Renal cortical epithelial cell (primary cell): ENCODE data around the gene CACNB1. TPM values are rescaled to one million over a fixed set of nuclear protein-coding genes. Genes with fewer than 3 reads are reported as not detected.

ENCODE experiments used
- DNase-seq: peaks from one replicate; pipeline ENCODE4 v3.0.0-alpha.2; 2011; ENCODE audit warnings: low read depth
- total RNA-seq: library from RNA; depleted of rRNA; stranded (reverse); fragments of >200 nt; gene quantifications from 2 replicates; pipeline ENCODE4 v1.2.3, GENCODE V29; 2014

The CACNB1 gene
- total RNA-seq, 1 donor from 2014 or later = 4.3 TPM

DNA sequence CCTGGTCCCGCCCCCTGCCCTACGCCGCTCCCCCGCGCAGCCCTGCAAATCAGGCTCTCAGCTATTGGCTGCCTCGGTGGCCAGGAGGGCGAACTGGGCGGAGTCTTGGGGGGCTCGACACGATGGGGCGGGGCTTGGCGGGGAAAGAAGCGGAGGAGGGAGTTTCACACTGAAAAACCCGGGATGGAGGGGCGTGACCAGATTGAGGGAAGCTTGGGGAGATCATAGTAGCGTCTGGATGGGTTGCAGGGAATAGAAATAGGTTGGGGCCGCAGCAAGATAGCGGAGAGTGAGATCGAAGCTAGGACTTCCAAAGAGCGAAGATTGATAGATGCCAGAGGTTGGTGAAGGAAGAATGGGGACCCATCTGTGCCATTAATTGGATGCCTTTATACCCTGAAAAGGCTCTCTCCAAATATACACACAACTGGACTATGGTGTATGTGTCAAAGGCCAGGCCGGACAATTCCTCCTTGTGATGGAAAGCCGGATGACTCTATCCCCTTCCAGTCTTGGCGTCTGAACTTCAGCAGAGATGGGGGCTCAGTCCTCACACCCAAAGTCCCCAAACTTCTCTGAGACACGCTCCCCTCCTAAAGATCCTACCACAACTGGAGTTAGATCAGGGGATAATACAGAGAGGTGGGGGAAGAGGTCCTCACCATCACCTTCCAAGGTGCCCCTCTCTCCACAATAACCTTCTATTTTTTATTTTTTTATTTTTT is 28.7 kb upstream of the CACNB1 start:
- DNase-seq = no peak

DNA sequence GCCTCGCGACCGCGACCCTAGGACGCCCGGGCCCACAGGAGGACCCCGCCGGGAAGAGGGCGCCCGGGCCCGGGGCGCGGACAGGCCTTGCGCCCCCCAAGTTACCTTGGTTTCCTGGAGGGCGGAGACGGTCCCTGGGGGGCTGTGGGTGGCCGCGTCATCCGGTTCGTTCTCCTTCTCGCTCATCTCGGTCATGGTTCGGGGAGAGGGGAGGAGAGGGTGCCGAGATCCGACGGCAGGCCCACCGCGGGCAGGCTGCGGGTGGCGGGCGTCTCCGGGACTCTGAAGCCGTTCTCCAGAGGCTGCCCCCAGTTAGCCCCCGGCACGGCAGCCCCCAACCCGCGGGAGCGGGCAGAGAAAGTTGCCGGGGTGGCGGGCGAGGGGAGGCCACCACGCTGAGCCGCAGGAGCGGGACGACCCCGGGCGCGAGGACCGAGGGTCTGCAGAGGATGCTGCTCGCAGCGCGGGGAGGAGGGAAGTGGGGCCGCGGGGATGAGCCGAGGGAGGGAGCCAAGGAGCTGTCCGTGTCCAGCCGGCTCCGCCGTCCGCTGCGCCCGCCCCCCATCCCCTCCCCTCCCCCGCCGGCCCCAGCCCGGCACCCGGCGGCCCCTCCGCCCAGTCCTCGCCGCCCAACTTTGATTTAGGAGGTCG is 28.0 kb upstream of the CACNB1 start, which contains the start of gene STAC2:
TSS of gene STAC2 (minus strand) at position 638 of the 651 bp plus-strand sequence. CDS start at position 195, 443 bp downstream.
- DNase-seq = no peak

GRCh38 chr17:39224778-39225307 is 27.4 kb upstream of the CACNB1 start:
- no peak for DNase-seq

- DNase-seq = no peak
Observed at GRCh38 chr17:39223907-39224777, 26.7 kb upstream of the CACNB1 start.

DNA sequence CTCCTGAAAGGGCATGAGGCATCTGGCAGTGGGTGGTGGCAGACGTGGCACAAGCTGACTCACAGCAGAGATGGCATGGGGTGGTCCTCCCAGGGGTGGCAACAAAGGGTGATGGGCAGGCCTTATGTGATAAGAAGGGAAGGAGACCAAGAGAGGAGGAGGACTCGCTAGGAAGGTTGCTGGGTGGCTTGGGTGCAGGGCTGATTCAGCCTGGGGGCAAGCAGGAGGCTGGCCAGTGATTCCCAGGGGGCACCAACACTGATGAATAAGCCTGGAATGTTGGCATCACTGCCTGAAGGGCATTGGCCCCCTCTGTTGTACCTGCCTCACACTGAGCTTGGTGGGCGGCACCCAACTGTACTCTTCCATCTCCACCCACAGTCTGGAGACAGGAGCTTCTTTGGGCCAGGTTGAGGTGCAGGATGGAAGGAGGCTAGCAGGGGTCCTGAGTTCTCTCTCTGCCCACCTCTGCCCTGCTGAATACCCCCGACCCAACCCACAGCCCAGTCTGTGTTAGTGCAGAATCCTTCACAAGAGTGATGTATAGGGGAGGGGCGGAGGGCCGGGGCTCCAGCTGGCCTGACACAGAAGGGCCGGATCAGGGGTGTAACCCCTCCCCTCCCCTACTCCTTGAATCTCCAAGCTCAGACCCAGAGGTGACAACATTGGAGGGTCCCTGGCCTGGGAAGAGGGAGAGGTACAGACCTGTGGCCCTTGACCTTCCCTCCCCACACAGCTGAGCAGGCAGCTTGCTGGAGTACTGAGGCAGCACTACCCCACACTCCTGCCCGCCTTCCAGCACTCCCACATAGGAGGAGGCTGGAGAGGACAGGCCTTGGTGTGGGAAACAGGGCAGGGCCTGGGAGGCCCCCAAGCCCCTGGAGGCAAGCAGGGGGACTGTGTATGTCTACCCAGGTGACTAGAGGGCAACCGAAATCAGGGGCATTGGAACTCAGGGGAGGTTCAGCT is 25.7 kb upstream of the CACNB1 start:
- DNase-seq = no peak

- DNase-seq = no peak
Observed at GRCh38 chr17:39222151-39222550, 24.7 kb upstream of the CACNB1 start.

DNA sequence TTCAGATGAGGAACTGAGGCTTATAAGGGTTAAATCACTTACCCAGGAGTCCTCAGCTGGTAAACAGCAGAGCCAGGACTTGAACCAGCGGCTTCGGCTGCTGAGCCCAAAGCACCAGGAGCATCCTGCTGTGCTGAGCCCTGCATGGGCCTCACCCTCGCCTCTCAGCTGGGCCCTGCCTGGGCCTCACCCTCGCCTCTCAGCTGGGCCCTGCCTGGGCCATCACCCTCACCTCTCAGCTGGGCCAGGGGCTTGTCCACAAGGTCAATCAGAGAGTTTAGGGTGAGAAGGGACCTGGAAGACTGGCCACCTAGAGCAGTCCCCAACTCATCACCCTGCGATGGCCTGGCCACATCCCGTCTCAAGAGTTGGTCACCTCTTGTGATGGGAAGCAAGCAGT is 24.1 kb upstream of the CACNB1 start:
- DNase-seq = no peak

- DNase-seq = no peak
Observed at GRCh38 chr17:39219647-39220154, 22.2 kb upstream of the CACNB1 start.

- no peak for DNase-seq
Observed at GRCh38 chr17:39218906-39219305, 21.4 kb upstream of the CACNB1 start.

DNA sequence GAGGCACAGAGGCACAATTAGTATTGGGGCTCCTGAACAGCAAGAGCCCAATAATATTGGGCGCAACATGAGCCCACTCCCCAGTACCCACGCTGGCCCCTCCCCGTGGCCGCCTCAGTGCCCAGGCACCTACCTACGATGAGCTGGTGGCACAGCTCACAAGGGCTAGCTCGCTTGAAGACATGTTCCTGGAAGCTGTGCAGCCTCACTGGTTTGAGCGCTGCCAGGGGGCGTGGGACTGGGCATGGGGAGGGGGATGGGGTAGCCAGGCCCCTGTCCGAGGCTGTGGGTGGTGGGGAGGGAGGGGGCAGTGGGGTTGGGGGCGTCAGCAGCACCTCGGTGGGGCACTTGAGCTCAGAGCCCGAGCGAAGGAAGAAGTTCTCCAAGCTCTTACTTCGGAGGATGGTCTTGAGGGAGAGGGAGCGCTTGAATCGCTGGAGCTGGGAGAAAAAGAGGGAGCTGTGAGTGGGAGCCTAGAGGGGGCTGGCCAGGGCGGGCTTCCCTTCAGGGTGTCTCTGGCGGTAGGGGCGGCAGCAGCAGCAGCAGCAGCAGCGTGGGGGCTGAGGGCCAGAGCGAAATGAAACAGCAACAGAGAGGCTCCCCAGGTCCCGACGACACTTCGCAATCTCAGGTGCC is 20.4 kb upstream of the CACNB1 start:
- no peak for DNase-seq

DNA sequence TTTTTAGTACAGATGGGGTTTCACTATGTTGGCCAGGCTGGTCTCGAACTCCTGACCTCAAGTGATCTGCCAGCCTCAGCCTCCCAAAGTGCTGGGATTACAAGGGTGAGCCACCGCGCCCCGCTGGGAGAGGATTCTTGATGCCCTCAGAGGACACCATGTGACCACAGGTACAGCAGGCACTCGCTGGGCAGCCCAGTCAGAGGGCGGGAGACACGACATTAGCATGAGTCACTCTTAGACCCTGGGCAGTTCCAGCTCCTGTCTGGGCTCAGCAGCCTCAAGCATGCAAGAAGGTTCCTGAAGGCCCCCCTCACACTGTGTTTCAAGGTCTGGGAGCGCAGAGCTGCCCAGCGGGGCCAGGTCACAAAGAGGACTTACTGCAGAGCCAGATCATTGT is 16.4 kb upstream of the CACNB1 start:
- DNase-seq = peak; percentile 67

DNA sequence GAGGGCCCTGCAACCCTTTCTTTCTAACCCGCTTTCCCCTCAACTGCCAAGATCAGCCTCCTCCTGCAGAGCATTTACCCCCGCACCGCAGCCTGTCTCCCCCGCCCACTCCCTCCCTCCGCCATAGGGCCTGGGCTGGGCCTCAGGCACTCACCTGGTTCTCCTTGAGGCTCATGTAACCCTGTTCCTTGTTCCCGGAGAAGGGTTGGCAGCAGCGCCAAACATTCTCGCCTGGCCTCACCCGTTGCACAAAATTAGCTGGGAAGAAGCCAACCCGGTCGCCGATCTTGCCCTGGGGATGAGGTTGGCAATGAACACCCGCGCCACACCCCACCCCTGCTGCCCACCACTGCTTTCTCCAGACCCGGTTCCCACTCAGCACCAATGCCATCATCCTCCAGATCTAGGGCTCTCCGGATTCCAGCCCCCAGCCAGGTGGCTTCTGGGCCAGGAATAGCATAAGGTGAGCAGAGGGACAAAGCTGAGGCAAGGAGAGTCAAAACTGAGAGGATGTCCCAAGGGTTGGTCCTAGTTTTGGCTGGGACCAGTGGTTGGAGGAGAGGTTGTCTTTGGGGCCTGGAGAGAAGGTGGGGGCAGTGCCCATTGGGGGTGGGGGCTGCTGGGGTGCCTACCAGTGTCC is 15.5 kb upstream of the CACNB1 start:
- DNase-seq = no peak

GRCh38 chr17:39212195-39212810 is 14.8 kb upstream of the CACNB1 start:
- DNase-seq = no peak

- no peak for DNase-seq
Observed at GRCh38 chr17:39210093-39210434, 12.6 kb upstream of the CACNB1 start.

- DNase-seq = peak; percentile 49
Observed at GRCh38 chr17:39209317-39210092, 12.0 kb upstream of the CACNB1 start.

DNA sequence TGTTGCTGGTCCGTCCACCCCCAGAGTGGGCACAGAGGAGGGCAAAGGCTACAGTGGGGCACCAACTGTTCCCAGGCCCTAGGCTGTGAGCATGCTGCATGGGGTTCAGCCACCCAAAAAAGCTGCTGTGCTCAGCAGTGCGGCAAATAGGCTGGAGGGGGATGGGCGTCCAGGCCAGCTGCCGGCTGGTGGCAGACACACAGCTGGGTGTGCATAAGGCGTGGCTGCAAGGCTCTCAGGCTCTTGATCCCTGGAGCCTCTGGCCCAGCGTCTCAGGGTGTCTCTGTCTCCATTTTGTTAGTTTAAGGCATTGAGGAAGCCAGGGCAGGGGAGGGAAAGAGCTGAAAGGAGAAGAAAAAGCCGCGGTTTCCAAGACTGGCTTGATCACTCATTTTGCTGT is 11.4 kb upstream of the CACNB1 start:
- DNase-seq = no peak

GRCh38 chr17:39208136-39208535 is 10.7 kb upstream of the CACNB1 start:
- DNase-seq = no peak

GRCh38 chr17:39205112-39205526 is 7.7 kb upstream of the CACNB1 start:
- DNase-seq = no peak

DNA sequence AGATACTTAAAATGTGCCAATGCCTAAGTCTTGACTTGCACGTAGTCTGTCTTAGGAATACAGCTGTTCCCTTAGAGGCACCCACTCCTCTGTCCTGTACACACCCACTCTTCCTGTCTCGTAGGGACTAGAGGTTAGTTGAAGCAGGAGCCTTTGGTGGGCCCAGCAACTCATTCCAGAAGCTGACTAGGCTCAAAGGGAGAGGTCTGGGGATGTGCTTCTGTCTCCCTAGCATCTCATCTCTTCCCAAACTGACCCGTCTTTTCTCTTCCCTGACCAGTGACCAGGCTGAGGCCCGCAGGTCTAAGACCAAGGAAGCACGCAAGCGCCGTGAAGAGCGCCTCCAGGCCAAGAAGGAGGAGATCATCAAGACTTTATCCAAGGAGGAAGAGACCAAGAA is 6.8 kb upstream of the CACNB1 start:
- no peak for DNase-seq
